Astrocyte of the cerebellum (primary cell): ENCODE results near the gene TCP11.

Experiments
- DNase-seq: peaks from one replicate; pipeline ENCODE4 v3.0.0-alpha.2; 2011; ENCODE audit warnings: low read depth
- H3K4me3 ChIP-seq: 2 replicates; pipeline ENCODE4 v1.5.1; 2011; ENCODE audit warnings: mild to moderate bottlenecking, low read depth, low read length, moderate library complexity
- in situ Hi-C: cut with HindIII; loops from 2 replicates; pipeline ENCODE4 v1.10.0; 2017; ENCODE audit warnings: low sequenced_read_pairs
- TF ChIP-seq, protein P1 (sequence below): IDR thresholded peaks from 2 replicates; pipeline ENCODE4 v1.5.1; 2012; ENCODE audit warnings: low read length, low read depth, moderate library complexity, mild to moderate bottlenecking; ENCODE audit errors: missing control alignments

TCP11 gene

DNA sequence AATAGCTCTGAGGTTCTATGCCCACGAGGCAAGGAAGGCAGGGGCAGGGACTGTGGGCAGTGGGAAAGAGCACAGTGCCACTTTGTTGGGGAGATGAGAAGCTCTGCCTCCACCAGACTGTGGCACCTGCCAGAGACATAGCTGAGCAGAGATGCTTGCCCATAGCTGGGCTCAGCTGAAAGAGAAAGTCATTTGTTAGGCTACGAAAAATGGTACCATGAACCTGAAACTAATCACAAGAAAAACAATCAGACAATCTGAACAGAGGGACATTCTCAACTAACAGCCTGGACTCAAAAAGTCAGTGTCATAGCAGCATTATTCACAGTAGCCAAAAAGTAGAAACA lies 32.9 kb upstream of the TCP11 start:
- H3K4me3 ChIP-seq = no peak overlapping the region
- in situ Hi-C loops = no loop called here
- DNase-seq = no peak
- TF ChIP-seq, protein P1, sequence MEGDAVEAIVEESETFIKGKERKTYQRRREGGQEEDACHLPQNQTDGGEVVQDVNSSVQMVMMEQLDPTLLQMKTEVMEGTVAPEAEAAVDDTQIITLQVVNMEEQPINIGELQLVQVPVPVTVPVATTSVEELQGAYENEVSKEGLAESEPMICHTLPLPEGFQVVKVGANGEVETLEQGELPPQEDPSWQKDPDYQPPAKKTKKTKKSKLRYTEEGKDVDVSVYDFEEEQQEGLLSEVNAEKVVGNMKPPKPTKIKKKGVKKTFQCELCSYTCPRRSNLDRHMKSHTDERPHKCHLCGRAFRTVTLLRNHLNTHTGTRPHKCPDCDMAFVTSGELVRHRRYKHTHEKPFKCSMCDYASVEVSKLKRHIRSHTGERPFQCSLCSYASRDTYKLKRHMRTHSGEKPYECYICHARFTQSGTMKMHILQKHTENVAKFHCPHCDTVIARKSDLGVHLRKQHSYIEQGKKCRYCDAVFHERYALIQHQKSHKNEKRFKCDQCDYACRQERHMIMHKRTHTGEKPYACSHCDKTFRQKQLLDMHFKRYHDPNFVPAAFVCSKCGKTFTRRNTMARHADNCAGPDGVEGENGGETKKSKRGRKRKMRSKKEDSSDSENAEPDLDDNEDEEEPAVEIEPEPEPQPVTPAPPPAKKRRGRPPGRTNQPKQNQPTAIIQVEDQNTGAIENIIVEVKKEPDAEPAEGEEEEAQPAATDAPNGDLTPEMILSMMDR = no peak

DNA sequence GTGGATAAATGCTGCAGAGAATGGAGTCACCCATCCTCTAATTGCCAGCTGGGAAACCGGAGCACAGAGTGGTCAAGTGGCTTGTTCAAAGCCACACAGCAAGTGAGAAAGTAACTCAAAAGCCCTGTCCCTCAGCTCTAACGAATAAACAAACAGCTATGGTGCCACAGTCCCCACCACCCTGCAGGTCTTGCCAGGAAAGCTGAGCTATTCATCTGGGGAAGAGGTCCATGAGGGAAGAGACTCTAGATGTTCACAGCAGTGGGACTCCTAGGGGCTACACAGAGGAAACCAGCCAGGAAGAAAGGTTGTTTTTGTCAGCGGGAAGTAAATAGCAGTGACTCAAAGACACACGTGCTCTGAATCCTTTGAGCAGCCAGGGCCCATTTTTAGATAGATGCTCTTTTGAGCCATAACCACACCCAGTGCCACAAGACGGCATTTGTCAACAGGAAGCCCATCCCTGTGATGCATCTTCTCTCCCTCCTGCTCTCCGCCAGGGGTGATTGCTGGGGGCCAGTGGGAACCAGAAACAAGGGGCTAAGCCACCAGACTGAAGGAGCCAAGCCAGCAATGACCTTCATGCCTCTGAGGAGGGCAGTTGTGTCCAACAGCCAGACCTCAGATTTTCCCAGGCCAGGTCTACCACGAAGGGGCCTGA lies 32.4 kb upstream of the TCP11 start:
- no peak for DNase-seq
- TF ChIP-seq, protein P1 = no peak
- in situ Hi-C loops = no loop called here
- no peak overlapping the region for H3K4me3 ChIP-seq

DNA sequence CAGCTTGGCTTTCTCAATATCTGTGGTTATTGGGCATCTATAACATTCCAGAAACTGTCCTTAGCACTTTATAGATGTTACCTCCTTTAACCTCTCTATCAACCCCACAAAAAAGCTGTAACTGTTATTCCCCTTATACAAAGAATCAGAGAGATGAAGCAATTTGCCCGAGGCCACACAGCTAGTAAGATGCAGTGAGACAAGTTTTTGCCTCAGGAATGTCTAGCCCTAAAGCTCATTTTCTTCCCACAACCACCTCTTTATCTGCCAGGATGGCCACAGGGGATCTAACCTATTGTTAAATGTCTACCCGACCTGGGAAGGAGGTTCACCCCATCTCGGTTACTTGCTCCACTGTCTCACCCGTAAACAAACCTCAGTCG lies 31.9 kb upstream of the TCP11 start:
- in situ Hi-C loops = no loop called here

DNA sequence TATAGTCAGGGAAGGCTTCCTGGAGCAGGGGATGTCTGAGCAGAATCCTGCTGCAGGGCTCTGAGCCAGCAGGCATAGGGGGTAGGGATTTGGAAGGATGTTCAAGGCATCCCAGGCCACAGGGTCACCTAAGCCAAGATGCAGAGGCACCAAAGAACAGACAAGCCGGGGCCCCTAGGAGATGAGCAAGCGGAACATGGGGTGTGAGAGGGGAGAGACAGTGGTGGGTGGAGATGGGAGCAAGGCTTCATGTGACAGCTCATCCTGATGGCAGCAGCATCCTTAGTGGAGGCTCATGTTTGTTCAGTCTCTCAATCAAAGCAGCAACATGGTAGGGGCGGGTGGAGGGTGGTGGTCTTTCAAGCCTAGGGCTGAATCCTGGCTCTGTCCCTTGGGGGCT lies 29.8 kb upstream of the TCP11 start:
- TF ChIP-seq, protein P1 = no peak
- in situ Hi-C loops = no loop called here
- H3K4me3 ChIP-seq = no peak overlapping the region
- DNase-seq = no peak

More for the DNA sequence above, 31.9 kb upstream of the TCP11 start:
- no peak overlapping the region for H3K4me3 ChIP-seq
- DNase-seq = no peak
- TF ChIP-seq, protein P1 = no peak

DNA sequence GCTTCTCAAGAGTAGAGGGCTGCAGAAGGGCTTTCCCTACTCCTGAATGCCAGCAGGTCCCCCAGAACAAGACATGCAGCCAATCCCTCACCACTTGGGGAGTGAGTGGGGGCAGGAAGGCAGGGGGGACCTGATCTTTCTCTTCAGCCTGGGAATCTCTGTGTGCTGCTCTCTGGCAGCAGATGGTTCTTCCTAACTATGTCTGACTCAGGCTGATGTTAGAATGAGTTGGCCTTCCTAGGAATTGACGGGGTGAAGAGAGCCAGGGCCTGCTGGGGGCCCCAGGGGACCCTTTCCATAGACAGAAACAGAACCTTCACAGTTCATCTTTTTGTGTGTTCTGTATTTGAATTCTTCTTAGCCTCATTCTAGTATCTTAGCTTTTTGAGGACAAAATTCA lies 29.0 kb upstream of the TCP11 start:
- DNase-seq = no peak
- in situ Hi-C loops = no loop called here
- TF ChIP-seq, protein P1 = no peak
- no peak overlapping the region for H3K4me3 ChIP-seq

DNA sequence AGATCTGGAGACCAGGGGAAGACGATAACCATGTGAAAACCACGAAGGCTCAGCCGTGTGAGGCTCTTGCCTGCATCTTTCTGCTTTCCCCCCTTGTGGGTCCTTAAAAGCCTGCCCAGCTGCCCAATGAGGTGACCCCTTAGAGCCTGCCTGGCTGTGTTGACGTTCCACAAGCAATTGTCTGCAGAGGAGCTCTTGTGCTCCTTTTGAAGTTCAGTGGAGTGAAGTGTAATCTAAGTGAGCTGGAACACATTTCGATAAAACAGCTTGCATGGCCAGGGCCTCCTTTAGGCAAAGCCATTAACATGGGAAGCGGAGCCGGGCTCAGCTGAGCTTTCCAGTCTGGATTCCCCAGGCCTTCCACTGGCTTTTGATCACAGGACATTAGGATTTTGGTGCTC lies 27.3 kb upstream of the TCP11 start:
- TF ChIP-seq, protein P1 = no peak
- no peak for DNase-seq
- in situ Hi-C loops = no loop called here
- H3K4me3 ChIP-seq = no peak overlapping the region
